Erythroblast (primary cell): ENCODE results near the gene ANXA9.

Experiments
- DNase-seq, 2 experiments: peaks; one replicate each; lab custom pipeline; 2025; lab: John Stamatoyannopoulos, UW
- GATA1 ChIP-seq: IDR thresholded peaks from 2 replicates; pipeline ENCODE4 v1.6.1; 2011; ENCODE audit warnings: low read depth, mild to moderate bottlenecking, control low read depth, low read length, moderate library complexity
- POLR2A ChIP-seq: IDR thresholded peaks from 2 replicates; pipeline ENCODE4 v1.6.1; 2011; ENCODE audit warnings: mild to moderate bottlenecking, low read length

The ANXA9 gene

DNA sequence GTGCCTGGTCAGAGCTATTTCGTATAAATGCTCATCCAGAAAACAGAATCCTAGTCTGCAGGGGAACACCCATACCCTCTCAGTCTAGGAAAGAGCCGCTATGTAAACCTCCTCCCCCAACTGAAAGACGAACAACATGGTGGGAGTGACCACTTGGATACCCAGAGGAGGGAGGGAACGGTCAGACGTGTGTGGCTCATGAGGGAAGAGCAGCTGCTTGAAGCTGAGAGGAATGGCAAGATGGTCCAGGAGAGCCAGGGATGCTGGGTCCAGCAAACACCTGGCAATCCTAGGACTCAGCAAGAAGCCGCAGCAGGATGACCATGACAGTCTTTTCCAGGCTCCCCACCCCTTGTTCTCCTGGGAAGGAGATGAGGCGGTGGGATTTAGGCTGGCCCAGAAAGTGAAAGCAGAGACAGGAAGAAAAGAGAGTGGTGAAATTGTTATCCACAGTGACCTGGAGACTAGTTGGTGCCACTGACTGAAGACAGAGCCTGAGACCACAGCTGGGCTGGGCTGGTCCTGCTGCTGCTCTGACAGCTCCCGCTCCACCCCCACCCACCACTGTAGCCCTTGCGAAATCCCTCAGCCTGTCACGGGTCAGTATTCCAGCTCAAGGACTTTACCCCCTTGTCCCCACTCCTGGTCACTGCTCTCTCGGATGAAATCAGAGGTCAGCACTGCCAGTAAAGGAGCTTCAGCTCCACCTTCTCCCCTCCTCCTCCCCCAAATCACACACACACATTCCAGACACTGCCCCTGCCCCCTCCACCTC is 11.1 kb upstream of the ANXA9 start:
- peak in 1 of 2 experiments; percentile 26 for DNase-seq
- no peak for TF ChIP-seq GATA1
- TF ChIP-seq POLR2A = no peak

DNA sequence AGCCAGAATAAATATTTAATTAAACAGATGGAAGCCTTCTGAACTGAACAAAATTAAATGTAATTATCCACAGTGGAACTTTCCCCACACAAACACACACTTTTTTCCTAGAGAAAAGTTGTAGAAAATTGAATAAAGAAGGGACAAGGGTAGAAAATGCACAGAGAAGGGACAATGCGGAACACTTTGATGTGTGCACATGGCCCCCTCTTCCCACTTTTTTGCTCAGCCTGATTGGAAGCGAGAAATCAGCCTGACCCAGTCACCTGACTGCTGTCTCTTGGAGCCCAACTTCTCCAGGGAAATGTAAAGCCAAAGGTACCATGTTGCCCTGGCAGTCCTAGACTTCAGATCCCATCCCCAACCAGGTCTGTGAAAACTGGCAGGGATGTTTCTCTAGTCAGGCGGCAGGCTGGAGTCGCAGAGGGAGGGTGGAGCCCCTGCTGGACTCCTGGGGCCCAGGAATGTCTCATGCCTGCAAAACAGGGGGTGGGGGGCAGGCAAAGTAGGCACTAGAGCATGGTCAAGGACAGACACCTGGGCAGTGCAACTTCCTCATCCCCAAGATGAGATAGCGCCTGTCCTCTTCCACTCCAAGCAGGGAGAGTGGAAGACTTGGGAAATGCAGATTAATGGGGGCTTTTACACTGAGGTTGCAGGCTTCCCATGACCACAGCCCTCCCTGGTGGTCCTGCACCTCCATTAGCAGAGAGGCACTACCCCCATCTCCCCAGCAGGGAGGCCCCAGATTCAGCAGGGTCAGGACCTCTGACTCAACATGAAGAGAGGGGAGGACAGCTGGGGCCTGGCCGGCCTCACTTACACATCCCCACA is 10.3 kb upstream of the ANXA9 start:
- TF ChIP-seq GATA1 = no peak
- no peak for TF ChIP-seq POLR2A
- peak; percentile 38 to 43 for DNase-seq

DNA sequence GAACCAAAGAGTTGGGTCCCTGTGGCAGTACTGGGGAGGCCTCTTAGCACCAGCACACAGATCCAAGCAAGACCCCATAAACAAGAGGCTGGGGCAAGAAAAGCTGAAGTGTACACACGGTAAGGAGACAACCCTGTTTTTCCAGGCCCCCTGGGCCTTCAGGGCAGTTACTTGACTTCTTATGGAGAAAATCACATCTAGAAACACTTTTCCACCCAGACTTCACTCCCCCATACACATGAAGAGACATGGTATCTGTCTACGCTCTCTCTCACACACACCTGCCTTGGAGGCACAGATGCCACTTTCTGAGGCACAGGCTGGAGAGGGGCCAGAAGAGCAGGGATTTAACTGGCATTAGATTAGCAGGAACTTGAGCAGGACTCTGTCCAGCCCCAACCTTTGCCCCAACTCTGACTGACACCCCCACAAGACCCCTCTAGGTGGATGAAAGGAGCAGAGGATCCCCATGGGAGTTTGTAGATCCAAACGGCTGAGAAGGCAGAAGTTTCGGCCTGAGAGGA is 9.6 kb upstream of the ANXA9 start:
- TF ChIP-seq POLR2A = no peak
- peak in 1 of 2 experiments; percentile 32 for DNase-seq

DNA sequence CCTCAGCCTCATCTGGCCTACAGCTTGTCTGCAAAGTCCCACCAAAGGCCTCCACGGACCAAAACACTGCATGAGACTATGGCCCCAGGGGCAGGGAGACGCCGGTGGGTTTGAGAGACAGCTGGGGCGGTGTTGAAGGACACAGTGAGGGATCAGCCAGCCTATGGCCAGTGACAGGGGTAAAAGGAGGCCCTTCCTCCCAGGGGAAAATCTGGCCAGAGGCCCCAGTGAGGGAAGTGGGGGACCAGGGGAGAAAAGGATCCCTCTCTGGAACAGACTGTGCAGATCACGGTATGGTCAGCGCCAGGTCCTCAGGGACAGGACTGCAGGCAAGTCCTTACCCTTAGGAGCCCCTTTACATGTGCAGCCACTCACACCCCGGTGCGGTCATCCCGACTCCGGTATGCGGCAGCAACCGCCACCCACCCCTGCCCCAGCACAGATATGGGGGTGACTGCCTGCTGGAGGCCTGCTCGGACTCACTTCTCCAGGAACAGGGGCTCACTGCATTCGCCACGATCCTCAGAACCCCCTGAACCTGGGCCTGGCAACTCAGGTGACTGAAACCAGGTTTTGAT is 8.7 kb upstream of the ANXA9 start:
- TF ChIP-seq GATA1 (no peak), POLR2A (peak; percentile 46)
- DNase-seq = peak; percentile 68 to 70

DNA sequence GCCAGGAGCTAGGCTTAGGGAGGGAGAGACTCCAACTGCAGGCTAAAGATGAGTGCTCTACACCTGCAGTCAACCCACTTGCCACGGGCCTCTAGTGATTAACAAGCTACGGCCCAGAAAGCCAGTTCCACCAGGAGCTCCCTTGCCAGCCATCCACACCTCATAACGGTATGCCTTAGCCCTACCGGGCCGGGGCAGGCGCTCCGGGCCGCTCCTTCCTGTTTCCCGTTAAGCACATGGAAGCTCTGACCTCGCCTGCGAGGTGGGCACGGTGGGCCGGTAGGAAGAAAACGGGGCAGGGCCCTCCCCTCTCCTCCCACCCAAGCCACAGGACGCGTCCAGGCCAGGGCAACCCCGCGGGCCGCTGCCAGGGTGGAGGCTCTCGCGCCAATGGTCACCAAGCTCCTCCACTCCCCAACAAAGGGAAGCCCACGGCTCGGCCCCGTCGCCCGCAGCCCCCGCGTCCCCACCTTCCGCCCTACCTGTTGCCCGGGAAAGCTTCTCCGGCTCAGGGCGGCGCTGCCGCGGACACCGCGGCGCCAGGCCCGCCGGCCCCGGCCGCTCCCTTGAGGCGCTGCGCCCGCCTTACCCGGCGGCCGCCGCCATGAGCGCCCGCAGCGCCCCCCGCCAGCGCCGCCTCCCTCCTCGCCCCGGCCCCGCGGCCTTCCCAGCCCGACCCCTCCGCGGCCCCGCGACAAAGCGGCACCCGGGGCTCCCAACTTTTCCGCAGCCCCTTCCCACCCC is 8.1 kb upstream of the ANXA9 start:
- peak; percentile 60 to 78 for DNase-seq
- TF ChIP-seq POLR2A (no peak), GATA1 (no peak)

DNA sequence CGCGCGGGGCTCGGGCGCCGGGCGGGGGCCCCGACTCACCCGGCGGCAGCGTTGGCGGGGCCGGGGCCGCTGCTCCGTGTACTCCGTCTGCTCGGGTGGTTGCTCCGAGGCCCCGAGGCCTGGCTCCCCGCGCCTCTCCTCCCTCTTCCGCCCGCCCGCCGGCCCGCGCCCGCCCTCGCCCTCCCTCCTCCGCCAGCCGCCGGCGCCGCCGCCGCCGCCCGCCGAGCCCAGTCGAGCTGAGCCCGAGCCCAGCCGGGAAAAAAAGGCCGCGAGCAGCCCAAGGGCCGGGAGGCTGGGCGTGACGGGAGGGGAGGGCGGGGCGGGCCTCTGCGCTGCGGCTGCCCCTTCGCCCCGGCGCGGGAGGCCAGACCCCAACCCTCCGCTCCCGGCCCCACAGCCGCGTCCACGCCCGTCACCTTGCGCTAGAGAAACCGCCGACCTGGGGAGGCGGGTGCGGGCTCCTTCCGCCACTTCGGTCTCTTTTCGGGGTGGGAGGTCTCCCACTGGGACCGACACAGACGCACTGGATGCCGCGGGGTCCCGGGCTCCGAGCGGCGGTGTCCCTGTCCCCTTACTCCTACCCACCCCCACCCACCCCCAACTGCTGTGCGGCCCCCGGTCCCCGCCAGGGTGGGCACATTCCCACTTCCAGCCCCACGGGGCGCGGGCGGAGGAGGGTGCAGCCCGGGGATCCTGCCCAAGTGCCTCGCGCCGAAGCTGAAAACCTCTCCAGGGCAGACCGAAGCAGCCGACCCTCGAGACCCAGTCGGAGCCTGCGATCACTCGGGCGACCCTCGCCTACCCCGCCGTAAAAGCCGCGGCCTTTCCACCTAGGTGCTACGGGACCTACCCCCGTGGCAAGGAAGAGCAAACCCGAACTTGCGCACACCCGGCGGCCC is 7.3 kb upstream of the ANXA9 start, which contains the start of gene CERS2:
Gene CERS2, minus strand, starts transcription at position 256 of the 899 bp plus-strand sequence. CDS start 5,745 bp downstream, outside the sequence.
- no peak for TF ChIP-seq POLR2A
- TF ChIP-seq GATA1 = no peak
- DNase-seq = peak; percentile 85 to 91

DNA sequence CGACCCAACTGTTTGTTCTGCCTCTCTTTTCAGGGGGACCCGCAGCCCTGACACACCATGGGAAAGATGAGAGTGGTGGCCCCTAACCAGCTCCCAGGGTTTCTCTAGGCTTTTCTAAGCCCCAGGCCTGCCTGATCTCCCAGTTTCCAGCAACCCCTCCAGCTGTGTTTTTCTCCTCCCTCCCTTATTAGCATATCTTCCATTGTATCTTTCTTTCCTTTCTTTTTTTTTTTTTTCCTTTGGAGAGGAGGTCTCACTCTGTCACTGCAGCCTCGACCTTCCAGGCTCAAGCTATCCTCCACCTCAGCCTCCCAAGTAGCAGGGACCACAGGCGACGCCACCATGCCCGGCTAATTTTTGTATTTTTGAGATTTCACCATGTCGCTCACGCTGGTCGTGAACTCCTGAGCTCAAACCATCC is 5.7 kb upstream of the ANXA9 start:
- DNase-seq = no peak
- TF ChIP-seq POLR2A = no peak
- TF ChIP-seq GATA1 = no peak

DNA sequence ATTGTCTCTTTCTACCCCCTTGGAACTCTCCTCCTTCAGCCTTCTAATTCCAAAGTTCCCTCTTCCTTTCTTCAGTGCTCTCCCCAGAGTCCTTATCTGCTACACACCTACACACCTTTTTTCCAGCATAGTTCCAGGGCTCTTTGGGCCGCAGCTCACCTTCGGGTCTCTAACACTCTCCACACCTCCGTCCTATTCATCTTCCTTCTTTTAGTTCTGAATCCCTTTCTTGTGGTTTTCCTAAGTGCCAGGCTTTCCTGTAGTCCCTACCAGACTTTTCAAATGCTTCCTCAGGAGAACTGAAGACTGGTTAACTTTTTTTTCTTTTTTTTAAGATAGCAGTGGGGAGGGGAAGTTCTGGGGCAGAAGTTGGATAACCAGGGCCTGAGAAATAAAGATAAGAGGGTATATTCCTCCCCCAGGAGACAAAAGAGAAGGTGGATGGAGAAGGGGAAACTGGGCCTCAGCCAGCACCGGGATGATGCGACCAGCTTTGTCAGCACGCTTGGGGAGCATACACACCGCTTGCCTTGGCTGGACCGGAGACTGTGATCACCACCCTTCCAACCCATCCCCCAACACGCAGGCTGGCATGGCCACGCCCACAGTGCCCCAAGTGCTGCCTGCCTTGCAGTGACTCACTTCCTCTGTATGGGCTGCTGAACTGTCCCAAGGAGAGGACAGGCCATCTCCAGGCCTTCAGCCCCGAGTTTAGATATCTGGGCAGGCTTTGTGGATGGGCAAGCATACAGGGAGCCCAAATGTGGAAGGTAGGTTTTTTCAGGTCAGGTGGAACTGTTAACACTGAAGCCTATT is 5.0 kb upstream of the ANXA9 start:
- peak; percentile 84 for TF ChIP-seq POLR2A
- no peak for TF ChIP-seq GATA1
- peak; percentile 90 for DNase-seq

DNA sequence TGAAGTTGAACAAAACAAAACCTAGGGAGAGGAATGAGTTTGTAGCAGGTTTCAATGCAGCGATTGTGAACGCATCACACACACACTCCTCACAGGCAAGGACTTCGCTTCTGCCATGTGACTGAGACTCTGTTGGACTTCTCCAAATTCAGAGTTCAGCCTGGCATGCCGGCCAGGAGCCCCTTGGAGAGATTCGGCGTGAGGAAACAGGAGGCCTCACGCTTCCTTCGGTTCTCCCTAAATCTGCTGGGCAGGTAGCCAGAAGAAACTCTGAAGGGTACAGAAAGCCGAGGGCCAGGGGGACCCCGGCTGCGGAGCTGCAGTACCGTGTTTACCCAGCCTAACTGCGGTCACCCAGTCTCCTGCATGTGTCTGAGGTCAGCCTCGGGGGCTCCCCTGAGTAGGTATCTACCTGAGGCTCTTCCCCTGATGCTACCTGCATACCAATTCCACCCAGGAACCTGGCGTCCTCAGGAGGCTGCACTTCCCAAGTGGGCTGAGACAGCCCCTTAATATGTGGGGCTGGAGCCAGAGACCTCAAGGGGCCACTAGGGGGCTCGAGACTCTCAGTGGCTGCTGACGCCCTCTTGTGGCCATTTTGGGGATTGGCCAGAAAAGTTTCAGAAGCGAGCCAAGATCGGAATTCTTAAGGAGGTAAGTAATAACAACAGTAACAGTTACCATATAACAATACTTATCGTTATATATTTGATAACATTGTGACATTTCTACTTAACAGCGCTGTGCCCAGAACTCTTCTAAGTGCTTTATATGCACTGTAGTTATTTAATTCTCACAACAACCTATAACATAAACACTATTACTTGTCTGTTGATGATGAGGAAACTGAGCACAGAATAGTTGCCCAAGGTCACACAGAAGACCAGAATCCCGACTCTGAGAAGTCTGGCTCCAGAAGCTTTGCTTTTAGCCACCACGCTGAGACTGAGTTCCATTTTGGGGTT is 2.7 kb upstream of the ANXA9 start:
- peak; percentile 90 to 95 for DNase-seq
- TF ChIP-seq POLR2A (peak; percentile 29), GATA1 (no peak)

DNA sequence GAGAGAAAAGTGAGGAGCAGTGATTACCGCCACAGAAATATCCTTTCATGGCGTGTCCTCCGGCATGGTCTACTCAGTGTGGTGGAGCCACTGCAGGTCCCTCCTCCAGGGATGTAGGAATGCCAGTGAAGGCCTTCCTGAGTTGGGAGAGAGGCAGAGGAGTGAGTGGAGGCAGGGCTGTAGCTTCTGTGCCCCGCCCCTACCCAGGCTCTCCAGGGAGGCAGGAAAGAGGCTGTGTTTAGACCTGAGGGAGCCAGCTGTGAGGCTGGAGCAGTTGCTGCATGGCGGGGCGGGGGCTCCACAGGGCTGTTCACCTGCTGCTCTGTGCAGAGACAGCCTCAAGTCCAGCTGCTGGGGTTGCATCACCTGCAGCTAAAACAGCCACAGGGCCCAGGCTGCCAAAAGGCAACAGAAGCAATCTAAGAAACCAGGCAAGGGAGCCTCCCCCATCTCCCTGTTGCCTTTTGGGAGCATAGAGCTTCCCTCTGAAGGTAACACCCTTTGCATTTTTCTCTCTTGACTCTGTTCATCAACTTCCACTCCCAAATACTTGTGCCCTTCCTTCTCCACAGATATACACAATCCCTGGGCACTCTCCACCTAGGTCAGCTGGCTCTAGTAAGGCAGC is 801 bp upstream of the ANXA9 start:
- TF ChIP-seq POLR2A = no peak
- TF ChIP-seq GATA1 = no peak
- DNase-seq = peak in 1 of 2 experiments; percentile 28
